Lower leg skin (tissue), 4 donors: ENCODE data around the gene PRSS23. TPM values are rescaled to one million over a fixed set of nuclear protein-coding genes. Genes with fewer than 3 reads are reported as not detected.

Experiments
- DNase-seq, 2 donors: peaks; one replicate each; pipeline ENCODE4 v3.0.0-alpha.2; 2019; ENCODE audit warnings: low spot score in 2 of 2
- H3K4me3 ChIP-seq: fragments of 200-600 bp; sonication (generic); 2 replicates; pipeline ENCODE4 v1.5.1; 2017; ENCODE audit warnings: mild to moderate bottlenecking, low read depth; ENCODE audit not compliant: poor library complexity, severe bottlenecking
- CTCF ChIP-seq, 3 donors: fragments of 450-650 bp; IDR thresholded peaks; one replicate each; pipeline ENCODE4 v1.5.1; 2016; ENCODE audit warnings: antibody characterized with exemption in 3 of 3, mild to moderate bottlenecking in 3 of 3, moderate library complexity in 2 of 3
- POLR2A ChIP-seq, 2 donors: fragments of 450-650 bp; IDR thresholded peaks; one replicate each; pipeline ENCODE4 v1.6.1; 2016 to 2017; ENCODE audit warnings: antibody characterized with exemption in 2 of 2, mild to moderate bottlenecking in 1 of 2, moderate library complexity in 1 of 2
- WGBS, 2 donors: methylation state at CpG; one replicate each; pipeline ENCODE4 v1.1.5; 2018; 5-methylcytosine and 5-hydroxymethylcytosine counted together
- intact Hi-C: fragments of 100-400 bp; cut with DNase I; formaldehyde crosslinking; loops from one replicate; pipeline ENCODE4 v1.15.0; 2023; ENCODE audit warnings: low total_unique reads
- total RNA-seq, 4 donors: library from RNA; depleted of rRNA; stranded (reverse); fragments of >200 nt; gene quantifications; one replicate each; pipeline ENCODE4 v1.1.0, GENCODE V29; 2016

PRSS23 gene
- total RNA-seq, 4 donors from 2014 or later, result 7.5 to 32.1 (median 13.7) TPM

- intact Hi-C loops, result no loop called here
- WGBS, 2 donors, result 71 to 93% methylated on average over 2 of the region's 2 CpGs
- TF ChIP-seq POLR2A (IDR thresholded peaks at IDR 0.05), result no peak
- no peak for TF ChIP-seq CTCF (IDR thresholded peaks at IDR 0.05)
- DNase-seq, result no peak
- no peak overlapping the region for H3K4me3 ChIP-seq
Observed at GRCh38 chr11:86849679-86850078, 49.3 kb downstream of the PRSS23 start.

Other genes with a start within 250 kb of the PRSS23 start
- gene ME3, start 127.9 kb upstream of the PRSS23 start, total RNA-seq, result 10 to 100 TPM in 1 of 4 donors, 1 to 10 TPM in 3; 1.9 to 11.0 (median 6.0) TPM
- gene FZD4, start 154.9 kb downstream of the PRSS23 start, total RNA-seq, result 10 to 100 TPM; 10.6 to 15.8 (median 12.9) TPM
- gene TMEM135, start 237.4 kb downstream of the PRSS23 start, total RNA-seq, result 10 to 100 TPM in 2 of 4 donors, 1 to 10 TPM in 2; 6.2 to 14.2 (median 10.3) TPM